GM13976 (cell line): ENCODE data around the gene BAZ1B.
"Not testable (repeated sequence)": the region's sequence is repeated elsewhere in the genome, so short reads cannot be mapped to it uniquely, and the experiment has no call there.

Experiments used
- DNase-seq: peaks from one replicate; pipeline ENCODE4 v3.0.0; 2012; ENCODE audit warnings: low spot score
- CTCF ChIP-seq: IDR thresholded peaks from 2 replicates; pipeline ENCODE4 v1.5.1; 2012; ENCODE audit warnings: borderline replicate concordance, mild to moderate bottlenecking; ENCODE audit not compliant: insufficient read depth; ENCODE audit errors: extremely low read depth, missing control alignments, control extremely low read depth
- in situ Hi-C: fragments of 300-500 bp; cut with MboI; formaldehyde crosslinking; loops from one replicate; pipeline ENCODE4 v1.12.0; 2022; ENCODE audit warnings: low sequenced_read_pairs, mixed read lengths, inconsistent platforms; ENCODE audit not compliant: unreplicated experiment

Gene BAZ1B

GRCh38 chr7:73496626-73497025 lies 25.5 kb downstream of the BAZ1B start:
- in situ Hi-C loops, result no loop called here
- DNase-seq, result no peak
- no peak for TF ChIP-seq CTCF

GRCh38 chr7:73495507-73495906 lies 26.6 kb downstream of the BAZ1B start:
- DNase-seq, in situ Hi-C loops: not testable (repeated sequence)

- DNase-seq, result no peak
- in situ Hi-C loops, result no loop called here
- no peak for TF ChIP-seq CTCF
Observed at GRCh38 chr7:73489976-73490375, 32.1 kb downstream of the BAZ1B start.

GRCh38 chr7:73487486-73487885 lies 34.6 kb downstream of the BAZ1B start:
- DNase-seq, result no peak
- in situ Hi-C loops, result no loop called here
- no peak for TF ChIP-seq CTCF

- in situ Hi-C loops, result no loop called here
- DNase-seq, result no peak
- TF ChIP-seq CTCF, result no peak
Observed at GRCh38 chr7:73483171-73483570, 38.9 kb downstream of the BAZ1B start.

GRCh38 chr7:73482746-73483145 lies 39.3 kb downstream of the BAZ1B start:
- in situ Hi-C loops, result no loop called here
- no peak for TF ChIP-seq CTCF
- no peak for DNase-seq

GRCh38 chr7:73481521-73481920 lies 40.6 kb downstream of the BAZ1B start:
- DNase-seq, in situ Hi-C loops: not testable (repeated sequence)

GRCh38 chr7:73478549-73478948 lies 43.5 kb downstream of the BAZ1B start:
- no peak for DNase-seq
- no peak for TF ChIP-seq CTCF
- in situ Hi-C loops, result no loop called here
